Osteocyte (in vitro differentiated cells): ENCODE measurements around the gene RHBDD2. TPM values are rescaled to one million over a fixed set of nuclear protein-coding genes. Genes with fewer than 3 reads are reported as not detected.
A peak's percentile ranks its signal among the peaks of the same experiment; 100 is the strongest.

Source experiments
- DNase-seq: peaks from one replicate; pipeline ENCODE4 v3.0.0; 2021; ENCODE audit warnings: mixed read lengths; ENCODE audit not compliant: unreplicated experiment; ENCODE audit errors: extremely low spot score
- H3K27ac Mint-ChIP-seq: one replicate; pipeline ENCODE4 v1.8.0; 2021; ENCODE audit warnings: mild to moderate bottlenecking, mixed read lengths; ENCODE audit not compliant: unreplicated experiment
- H3K27me3 Mint-ChIP-seq: one replicate; pipeline ENCODE4 v1.8.0; 2021; ENCODE audit warnings: mixed read lengths; ENCODE audit not compliant: unreplicated experiment
- H3K36me3 Mint-ChIP-seq: one replicate; pipeline ENCODE4 v1.8.0; 2021; ENCODE audit warnings: mixed read lengths; ENCODE audit not compliant: unreplicated experiment
- H3K4me1 Mint-ChIP-seq: one replicate; pipeline ENCODE4 v1.8.0; 2021; ENCODE audit warnings: mixed read lengths; ENCODE audit not compliant: unreplicated experiment
- H3K4me3 Mint-ChIP-seq: one replicate; pipeline ENCODE4 v1.8.0; 2021; ENCODE audit warnings: mild to moderate bottlenecking, moderate library complexity, mixed read lengths; ENCODE audit not compliant: unreplicated experiment
- H3K9me3 Mint-ChIP-seq: one replicate; pipeline ENCODE4 v1.8.0; 2021; ENCODE audit warnings: mixed read lengths; ENCODE audit not compliant: unreplicated experiment
- total RNA-seq: library from RNA; stranded (reverse); gene quantifications from 2 replicates; pipeline ENCODE4 v1.2.1, GENCODE V29; 2021
- TF ChIP-seq, protein P1 (sequence below): fragments of 200-600 bp; sonication (generic); IDR thresholded peaks from 2 replicates; pipeline ENCODE4 v1.5.0; 2021; ENCODE audit warnings: antibody characterized with exemption, mild to moderate bottlenecking, moderate library complexity

Gene RHBDD2
- total RNA-seq, 1 donor from 2014 or later = 44.8 TPM

DNA sequence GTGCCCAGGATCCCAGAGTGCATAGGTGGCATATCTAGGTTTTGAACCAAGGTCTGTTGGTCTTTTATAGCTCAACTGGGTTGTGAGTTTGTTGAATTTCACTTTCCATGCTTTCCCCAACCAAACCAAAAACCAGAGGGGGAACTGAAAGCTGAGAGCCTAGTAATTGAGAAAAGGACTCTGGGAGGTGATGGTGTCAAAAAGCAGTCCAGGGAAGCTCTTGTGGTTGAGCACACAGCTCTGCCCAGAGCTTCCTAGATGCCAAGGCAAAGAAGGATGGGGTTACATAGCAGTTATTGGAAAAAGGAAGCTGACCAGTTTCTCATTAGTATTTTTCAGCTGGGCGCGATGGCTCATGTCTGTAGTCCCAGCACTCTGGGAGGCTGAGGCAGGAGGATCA, 46.1 kb downstream of the RHBDD2 start:
- no peak for DNase-seq
- H3K4me1 Mint-ChIP-seq = peaks cover 6% of the 10 kb centered on the region
- no peak overlapping the region for H3K4me3 Mint-ChIP-seq
- TF ChIP-seq, protein P1, sequence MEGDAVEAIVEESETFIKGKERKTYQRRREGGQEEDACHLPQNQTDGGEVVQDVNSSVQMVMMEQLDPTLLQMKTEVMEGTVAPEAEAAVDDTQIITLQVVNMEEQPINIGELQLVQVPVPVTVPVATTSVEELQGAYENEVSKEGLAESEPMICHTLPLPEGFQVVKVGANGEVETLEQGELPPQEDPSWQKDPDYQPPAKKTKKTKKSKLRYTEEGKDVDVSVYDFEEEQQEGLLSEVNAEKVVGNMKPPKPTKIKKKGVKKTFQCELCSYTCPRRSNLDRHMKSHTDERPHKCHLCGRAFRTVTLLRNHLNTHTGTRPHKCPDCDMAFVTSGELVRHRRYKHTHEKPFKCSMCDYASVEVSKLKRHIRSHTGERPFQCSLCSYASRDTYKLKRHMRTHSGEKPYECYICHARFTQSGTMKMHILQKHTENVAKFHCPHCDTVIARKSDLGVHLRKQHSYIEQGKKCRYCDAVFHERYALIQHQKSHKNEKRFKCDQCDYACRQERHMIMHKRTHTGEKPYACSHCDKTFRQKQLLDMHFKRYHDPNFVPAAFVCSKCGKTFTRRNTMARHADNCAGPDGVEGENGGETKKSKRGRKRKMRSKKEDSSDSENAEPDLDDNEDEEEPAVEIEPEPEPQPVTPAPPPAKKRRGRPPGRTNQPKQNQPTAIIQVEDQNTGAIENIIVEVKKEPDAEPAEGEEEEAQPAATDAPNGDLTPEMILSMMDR = no peak
- no peaks in the 10 kb centered on the region for H3K27me3 Mint-ChIP-seq
- no peak overlapping the region for H3K27ac Mint-ChIP-seq
- H3K9me3 Mint-ChIP-seq = no peaks in the 10 kb centered on the region
- H3K36me3 Mint-ChIP-seq = peaks cover 6% of the 10 kb centered on the region

DNA sequence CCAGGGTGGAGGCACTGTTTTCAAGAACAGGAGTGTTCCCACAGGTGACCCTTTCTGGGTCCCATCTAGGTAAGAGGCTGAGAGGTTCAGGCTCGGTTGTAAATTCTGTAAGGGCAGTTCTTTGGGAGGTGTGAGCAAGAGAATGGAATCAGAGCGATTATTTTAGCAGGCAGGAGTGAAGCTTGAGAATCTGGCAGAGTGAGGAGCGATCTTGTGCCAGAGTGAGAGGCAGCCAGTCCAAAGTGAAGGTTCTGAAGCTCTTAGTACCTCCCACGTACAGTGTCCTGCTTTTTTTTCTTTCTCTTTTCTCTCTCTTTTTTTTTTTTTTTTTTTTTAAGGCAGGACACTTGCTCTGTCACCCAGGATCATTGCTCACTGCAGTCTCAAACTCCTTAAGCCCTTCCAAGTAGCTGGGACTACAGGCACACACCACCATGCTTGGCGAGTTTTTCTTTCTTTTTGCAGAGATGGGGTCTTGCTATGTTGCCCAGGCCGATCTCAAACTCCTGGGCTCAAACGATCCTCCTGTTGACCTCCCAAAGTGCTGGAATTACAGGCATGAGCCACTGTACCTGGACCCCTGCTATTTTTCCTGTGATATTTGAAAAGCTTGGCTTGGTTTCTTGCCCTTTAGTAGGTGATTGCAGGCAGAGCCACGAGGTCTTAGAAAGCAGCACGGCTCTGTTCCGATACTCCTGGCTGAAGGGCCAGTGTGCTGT, 47.0 kb downstream of the RHBDD2 start:
- no peak for DNase-seq
- H3K4me1 Mint-ChIP-seq = peaks cover 2% of the 10 kb centered on the region
- H3K27ac Mint-ChIP-seq = no peak overlapping the region
- TF ChIP-seq, protein P1 = no peak
- no peaks in the 10 kb centered on the region for H3K9me3 Mint-ChIP-seq
- H3K27me3 Mint-ChIP-seq = no peaks in the 10 kb centered on the region
- no peak overlapping the region for H3K4me3 Mint-ChIP-seq
- peaks cover 6% of the 10 kb centered on the region for H3K36me3 Mint-ChIP-seq

DNA sequence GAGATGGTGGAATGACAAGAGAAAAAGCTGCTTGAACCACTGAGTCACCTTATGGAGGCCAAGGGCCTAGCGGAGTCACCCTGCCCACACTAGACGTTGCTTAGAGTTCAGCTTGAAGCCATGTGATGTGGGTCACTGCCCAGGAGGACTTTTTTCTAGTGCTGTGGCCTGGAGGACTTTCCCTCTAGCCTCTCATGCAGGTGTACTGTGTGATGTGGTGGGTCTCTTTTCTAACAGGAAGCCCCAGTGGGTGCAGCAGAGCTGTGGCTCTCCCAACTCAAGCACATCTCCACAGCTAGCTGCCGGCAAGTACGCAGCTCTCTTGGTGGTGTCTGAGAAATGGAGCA, 49.7 kb downstream of the RHBDD2 start:
- TF ChIP-seq, protein P1 = no peak
- Mint-ChIP-seq H3K4me3 (no peak overlapping the region), H3K36me3 (peaks cover 6% of the 10 kb centered on the region), H3K4me1 (peaks cover 4% of the 10 kb centered on the region), H3K27me3 (no peaks in the 10 kb centered on the region), H3K9me3 (no peaks in the 10 kb centered on the region), H3K27ac (no peak overlapping the region)
- no peak for DNase-seq

DNA sequence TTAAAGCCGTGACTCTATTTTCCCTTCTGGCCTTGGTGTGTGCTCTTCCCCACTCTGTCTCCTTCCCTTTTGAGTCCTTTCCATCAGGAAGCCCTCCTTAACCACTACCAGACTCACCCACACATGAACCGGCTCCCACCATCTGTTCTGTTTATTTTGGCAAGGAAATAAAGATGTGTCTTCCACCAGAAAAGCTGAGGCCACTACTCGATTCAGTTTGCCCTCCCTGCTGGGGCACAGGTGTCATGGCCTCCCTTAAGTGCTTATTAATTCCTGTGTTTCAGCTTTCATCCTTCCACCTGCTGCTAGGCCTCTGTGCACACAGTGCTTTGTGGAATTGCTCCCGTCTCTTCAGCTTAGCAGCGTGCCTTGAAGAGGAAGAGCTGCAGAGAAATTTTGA, 52.8 kb downstream of the RHBDD2 start:
- Mint-ChIP-seq H3K9me3 (peaks cover 11% of the 10 kb centered on the region), H3K4me1 (peaks cover 14% of the 10 kb centered on the region), H3K27me3 (no peaks in the 10 kb centered on the region), H3K36me3 (peaks cover 10% of the 10 kb centered on the region), H3K4me3 (no peak overlapping the region), H3K27ac (no peak overlapping the region)
- DNase-seq = no peak
- TF ChIP-seq, protein P1 = no peak

DNA sequence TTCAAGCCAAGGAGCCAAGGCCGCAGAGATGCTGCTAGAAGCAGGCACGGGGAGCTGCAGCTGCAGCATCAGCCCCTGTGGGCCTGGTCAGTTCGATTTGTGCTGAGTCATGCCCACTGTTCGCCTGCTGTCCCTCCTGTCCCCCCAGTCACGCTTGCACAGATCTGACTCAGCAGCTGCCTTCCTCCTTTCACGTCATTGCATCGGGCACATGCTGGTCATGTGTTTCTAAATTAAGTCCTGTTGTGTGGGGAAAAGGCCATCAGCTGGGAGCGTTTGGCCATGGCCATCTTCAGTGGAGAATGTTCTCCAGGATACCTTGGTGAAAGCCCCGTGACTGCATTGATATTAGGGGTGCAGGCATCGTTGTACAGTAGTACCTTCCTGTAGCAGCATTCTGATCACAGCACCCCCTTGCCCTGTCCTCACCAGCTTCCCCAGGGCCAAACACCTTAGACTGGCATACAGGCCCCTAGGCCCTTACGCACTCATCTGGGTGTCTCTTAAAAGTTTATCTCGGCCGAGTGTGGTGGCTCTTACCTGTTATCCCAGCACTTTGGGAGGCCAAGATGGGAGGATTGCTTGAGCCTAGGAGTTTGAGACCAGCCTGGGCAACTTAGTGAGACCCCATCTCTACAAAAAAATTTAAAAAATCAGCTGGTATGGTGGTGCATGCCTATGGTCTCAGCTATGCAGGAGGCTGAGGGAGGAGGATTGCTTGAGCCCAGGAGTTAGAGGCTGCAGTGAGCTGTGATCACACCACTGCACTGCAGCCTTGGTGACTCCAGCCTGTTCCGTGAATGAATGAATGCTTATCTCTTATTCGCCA, 59.3 kb downstream of the RHBDD2 start:
- TF ChIP-seq, protein P1 = no peak
- peaks cover 23% of the 10 kb centered on the region for H3K4me1 Mint-ChIP-seq
- peak overlapping the region; percentile 76 for H3K27ac Mint-ChIP-seq
- H3K9me3 Mint-ChIP-seq = peaks cover 11% of the 10 kb centered on the region
- H3K36me3 Mint-ChIP-seq = peaks cover 10% of the 10 kb centered on the region
- H3K4me3 Mint-ChIP-seq = no peak overlapping the region
- DNase-seq = peak; percentile 85
- no peaks in the 10 kb centered on the region for H3K27me3 Mint-ChIP-seq
